H1 (cell line): ENCODE measurements around the gene NCL. TPM values are rescaled to one million over a fixed set of nuclear protein-coding genes. Genes with fewer than 3 reads are reported as not detected.
A peak's percentile ranks its signal among the peaks of the same experiment; 100 is the strongest.
"Not testable (repeated sequence)": the region's sequence is repeated elsewhere in the genome, so short reads cannot be mapped to it uniquely, and the experiment has no call there.

Experiments
- CTCF ChIA-PET: fragments of 300-600 bp; sonication (Branson Sonifier 250); formaldehyde crosslinking; loops from one replicate; lab custom pipeline; 2021; ENCODE audit not compliant: partially characterized antibody; lab: Charles Lee
- POLR2A ChIA-PET: fragments of 300-600 bp; sonication (Branson Sonifier 250); formaldehyde crosslinking; loops from one replicate; lab custom pipeline; 2021; ENCODE audit warnings: inconsistent platforms; ENCODE audit not compliant: partially characterized antibody; lab: Charles Lee
- DNase-seq, 2 experiments: peaks; one replicate each; pipeline versions ENCODE4 v3.0.0 to v3.0.0-alpha.2; 2010 to 2022; ENCODE audit warnings: low spot score in 2 of 2, low read depth in 1 of 2, mixed read lengths in 1 of 2
- FAIRE-seq: peaks from 2 replicates; lab custom pipeline; 2011; peaks lifted over from hg19 to GRCh38; lab: Jason Lieb, UNC
- H2AFZ ChIP-seq: 2 replicates; pipeline ENCODE4 v1.8.1; 2012; ENCODE audit warnings: low read length, inconsistent platforms
- H2AK5ac ChIP-seq: 2 replicates; pipeline ENCODE4 v1.6.1; 2013; ENCODE audit warnings: low read depth, low read length
- H2BK120ac ChIP-seq: replicated peaks from 2 replicates; pipeline ENCODE3; 2013; ENCODE audit warnings: low read depth, low read length, inconsistent platforms
- H2BK12ac ChIP-seq: 2 replicates; pipeline ENCODE4 v1.6.1; 2013; ENCODE audit warnings: low read depth, low read length
- H2BK15ac ChIP-seq: 2 replicates; pipeline ENCODE4 v1.6.1; 2013; ENCODE audit warnings: low read length
- H2BK20ac ChIP-seq: 2 replicates; pipeline ENCODE4 v1.6.1; 2013; ENCODE audit warnings: low read length
- H2BK5ac ChIP-seq: 2 replicates; pipeline ENCODE4 v1.6.1; 2013; ENCODE audit warnings: low read depth, low read length
- H3K14ac ChIP-seq: 2 replicates; pipeline ENCODE4 v1.6.1; 2013; ENCODE audit warnings: inconsistent platforms; ENCODE audit not compliant: insufficient read length
- H3K18ac ChIP-seq: 2 replicates; pipeline ENCODE4 v1.6.1; 2013; ENCODE audit warnings: low read length; ENCODE audit errors: extremely low read depth
- H3K23ac ChIP-seq: 2 replicates; pipeline ENCODE4 v1.6.1; 2013; ENCODE audit warnings: inconsistent platforms; ENCODE audit not compliant: insufficient read length
- H3K23me2 ChIP-seq: 2 replicates; pipeline ENCODE4 v1.6.1; 2013; ENCODE audit warnings: low read depth, low read length
- H3K27ac ChIP-seq: 2 replicates; pipeline ENCODE4 v1.6.1; 2011; ENCODE audit warnings: low read depth, low read length, inconsistent platforms
- H3K27me3 ChIP-seq, 4 experiments: replicated peaks in 1 of 4; 1 replicate in 1 of 4; 2 replicates in 3 of 4; pipeline versions ENCODE4 v1.6.1 to v1.8.1; 2011 to 2013; ENCODE audit warnings: low read length in 3 of 4, mild to moderate bottlenecking in 3 of 4, inconsistent platforms in 2 of 4, mixed read lengths in 2 of 4, moderate library complexity in 1 of 4; ENCODE audit not compliant: control insufficient read depth in 3 of 4, insufficient read depth in 3 of 4; ENCODE audit errors: extremely low read depth in 1 of 4
- H3K36me3 ChIP-seq, 4 experiments: 2 replicates each; pipeline versions ENCODE4 v1.6.1 to v1.8.1; 2011 to 2013; ENCODE audit warnings: mild to moderate bottlenecking in 4 of 4, low read length in 3 of 4, moderate library complexity in 2 of 4, control low read depth in 1 of 4, inconsistent platforms in 1 of 4; ENCODE audit not compliant: insufficient read depth in 4 of 4, control insufficient read depth in 2 of 4
- H3K4ac ChIP-seq: replicated peaks from 2 replicates; pipeline ENCODE3; 2013; ENCODE audit warnings: low read length, low read depth, mixed read lengths, inconsistent platforms; ENCODE audit not compliant: insufficient read length
- H3K4me1 ChIP-seq, 4 experiments: replicated peaks in 1 of 4; 1 replicate in 1 of 4; 2 replicates in 3 of 4; pipeline versions ENCODE4 v1.6.1 to v1.8.1; 2011 to 2013; ENCODE audit warnings: low read length in 3 of 4, inconsistent platforms in 2 of 4, mixed read lengths in 1 of 4; ENCODE audit not compliant: insufficient read depth in 4 of 4, control insufficient read depth in 3 of 4
- H3K4me2 ChIP-seq, 2 experiments: 2 replicates each; pipeline versions ENCODE4 v1.6.1 to v1.8.1; 2011 to 2013; ENCODE audit warnings: low read depth in 2 of 2, low read length in 2 of 2, control low read depth in 1 of 2, inconsistent platforms in 1 of 2, mild to moderate bottlenecking in 1 of 2; ENCODE audit not compliant: insufficient read depth in 1 of 2
- H3K4me3 ChIP-seq, 4 experiments: fragments of 200-600, 300-600 bp in 1 of 4; sonication (generic), shearing (Covaris generic), sonication (Bioruptor Twin) in 1 of 4; 2 replicates each; pipeline versions ENCODE4 v1.5.1 to v1.8.1; 2011 to 2016; ENCODE audit warnings: low read length in 4 of 4, low read depth in 3 of 4, control low read depth in 2 of 4, inconsistent platforms in 2 of 4, mild to moderate bottlenecking in 2 of 4, mixed read lengths in 1 of 4, moderate library complexity in 1 of 4; ENCODE audit not compliant: insufficient read depth in 2 of 4; ENCODE audit errors: extremely low read depth in 1 of 4
- H3K56ac ChIP-seq: replicated peaks from 2 replicates; pipeline ENCODE3; 2013; ENCODE audit warnings: low read depth, mild to moderate bottlenecking, mixed read lengths, low read length, inconsistent platforms; ENCODE audit not compliant: insufficient read length
- H3K79me1 ChIP-seq: 2 replicates; pipeline ENCODE4 v1.6.1; 2013; ENCODE audit warnings: low read depth, low read length, control low read depth
- H3K79me2 ChIP-seq, 2 experiments: 2 replicates each; pipeline versions ENCODE4 v1.6.1 to v1.8.1; 2012 to 2013; ENCODE audit warnings: low read length in 2 of 2, mild to moderate bottlenecking in 2 of 2, inconsistent platforms in 1 of 2; ENCODE audit not compliant: insufficient read depth in 2 of 2, control insufficient read depth in 1 of 2
- H3K9ac ChIP-seq, 4 experiments: replicated peaks in 1 of 4; 1 replicate in 1 of 4; 2 replicates in 3 of 4; pipeline versions ENCODE4 v1.6.1 to v1.8.1; 2011 to 2013; ENCODE audit warnings: low read depth in 3 of 4, low read length in 3 of 4, control low read depth in 2 of 4, mild to moderate bottlenecking in 2 of 4, moderate library complexity in 2 of 4, inconsistent platforms in 1 of 4; ENCODE audit errors: extremely low read depth in 1 of 4
- H3K9me3 ChIP-seq, 2 experiments: 2 replicates each; pipeline versions ENCODE4 v1.6.1 to v1.8.1; 2012 to 2013; ENCODE audit warnings: mild to moderate bottlenecking in 2 of 2, moderate library complexity in 2 of 2, control low read depth in 1 of 2, inconsistent platforms in 1 of 2, low read depth in 1 of 2, low read length in 1 of 2, mixed read lengths in 1 of 2; ENCODE audit not compliant: insufficient read depth in 2 of 2
- H4K20me1 ChIP-seq, 2 experiments: replicated peaks in 1 of 2; 2 replicates each; pipeline versions ENCODE3 to v1.8.1; 2011 to 2013; ENCODE audit warnings: inconsistent platforms in 2 of 2, low read length in 2 of 2, mild to moderate bottlenecking in 1 of 2; ENCODE audit not compliant: insufficient read depth in 2 of 2, control insufficient read depth in 1 of 2
- H4K5ac ChIP-seq: 2 replicates; pipeline ENCODE4 v1.6.1; 2013; ENCODE audit warnings: low read length, low read depth, mixed read lengths, inconsistent platforms; ENCODE audit not compliant: insufficient read length
- H4K8ac ChIP-seq: 2 replicates; pipeline ENCODE4 v1.8.0; 2013; ENCODE audit warnings: mild to moderate bottlenecking, moderate library complexity, low read length, inconsistent platforms; ENCODE audit not compliant: insufficient read depth; ENCODE audit errors: extremely low read depth
- H4K91ac ChIP-seq: replicated peaks from 2 replicates; pipeline ENCODE3; 2013; ENCODE audit warnings: low read length, mixed read lengths, inconsistent platforms; ENCODE audit not compliant: insufficient read length
- CTCF ChIP-seq, 3 experiments: IDR thresholded peaks; 1 replicate in 2 of 3; 2 replicates in 1 of 3; pipeline versions ENCODE4 v1.5.1 to v1.6.1; 2011; ENCODE audit warnings: low read length in 3 of 3, mild to moderate bottlenecking in 3 of 3, inconsistent platforms in 2 of 3, low read depth in 1 of 3, moderate library complexity in 1 of 3; ENCODE audit not compliant: insufficient read depth in 1 of 3; ENCODE audit errors: control extremely low read depth in 1 of 3
- RAD21 ChIP-seq, 2 experiments: IDR thresholded peaks in 1 of 2; conservative IDR thresholded peaks in 1 of 2; 2 replicates each; pipeline ENCODE4 v1.6.1; 2011; ENCODE audit warnings: low read depth in 2 of 2, low read length in 2 of 2, improper control_type of control experiment in 1 of 2, inconsistent platforms in 1 of 2, mild to moderate bottlenecking in 1 of 2, moderate library complexity in 1 of 2
- WGBS, 2 experiments: shearing (Covaris generic) in 1 of 2; methylation state at CpG; one replicate each; pipeline versions ENCODE4 v1.1.6 to v1.1.7; 2013 to 2015; ENCODE audit warnings: low lambda C conversion rate in 2 of 2, mixed read lengths in 2 of 2, inconsistent platforms in 1 of 2, low coverage in 1 of 2, missing lambda C conversion rate in 1 of 2; ENCODE audit not compliant: insufficient replicate concordance in 2 of 2, insufficient coverage in 1 of 2, insufficient read length in 1 of 2; ENCODE audit errors: extremely low coverage in 1 of 2, missing lambda C conversion rate in 1 of 2; 5-methylcytosine and 5-hydroxymethylcytosine counted together
- polyA plus RNA-seq, 7 experiments: library from polyadenylated mRNA; depleted of rRNA in 3 of 7; stranded (reverse) in 5 of 7; unstranded in 2 of 7; fragments of >200 nt in 5 of 7; fragments of 200-250 nt in 2 of 7; gene quantifications; 1 replicate in 5 of 7; 2 replicates in 1 of 7; 4 replicates in 1 of 7; pipeline versions ENCODE4 v1.2.1 to v1.2.3, GENCODE V29; 2011 to 2013; ENCODE audit warnings: missing spikeins in 2 of 7, mixed read lengths in 2 of 7
- total RNA-seq: library from RNA; stranded (reverse); fragmentation: NEBNext Ultra II Directional; extraction: Animal tissue kit (Norgen Biotek cat#: 25700); gene quantifications from 2 replicates; pipeline ENCODE4 v1.2.1, GENCODE V29; 2021

The NCL gene
- total and polyA plus RNA-seq, 2 of the 8 experiments (the other 6 are each of a cell fraction or from before 2014, with no cell fraction given): 61.2 to 1,478 TPM

GRCh38 chr2:231405601-231406367, 58.5 kb downstream of the NCL start:
- not testable (repeated sequence) for FAIRE-seq, H3K18ac ChIP-seq, H2BK120ac ChIP-seq, H2AK5ac ChIP-seq, H2BK20ac ChIP-seq, H3K14ac ChIP-seq, H3K23ac ChIP-seq, H3K23me2 ChIP-seq, H4K91ac ChIP-seq, H3K27me3 ChIP-seq, H2BK5ac ChIP-seq, H3K79me2 ChIP-seq, H3K4ac ChIP-seq, H4K20me1 ChIP-seq, H2AFZ ChIP-seq, H3K9me3 ChIP-seq, H3K9ac ChIP-seq, H3K56ac ChIP-seq, H3K4me2 ChIP-seq, H4K8ac ChIP-seq, H3K79me1 ChIP-seq, H3K36me3 ChIP-seq, H4K5ac ChIP-seq, H3K4me3 ChIP-seq
- peak in 1 of 2 experiments; percentile 59 for DNase-seq
- POLR2A ChIA-PET: interaction anchor here (0.9 to 20.1 kb wide), 4 partner anchors 9 to 59 kb away, joined by 4 to 235 read pairs (median 47); partner anchors contain the start of gene NCL
- Histone ChIP-seq H3K4me1 (peaks cover under 1 to 13% (median 8%) of the 10 kb centered on the region in 4 experiments), H2BK15ac (0 out of 2 replicates have a peak overlapping the region, but pooled peaks have one; percentile 92), H2BK12ac (peak overlapping the region; percentile 75; the same call in 1 of the 2 replicates), H3K27ac (0 out of 2 replicates have a peak overlapping the region, but pooled peaks have one; percentile 40)
- CTCF ChIA-PET: interaction anchor here (0.9 to 32.5 kb wide), 38 partner anchors 1 to 284 kb away, joined by 3 to 617 read pairs (median 6); partner anchors contain the start of gene B3GNT7
- WGBS, 2 experiments: 57% methylated on average over 16 of the region's 16 CpGs; no CpG with 5 or more reads in 1 of the 2 experiments
- TF ChIP-seq RAD21 (IDR thresholded peaks at IDR 0.05 in 1 of 2, conservative IDR thresholded peaks at IDR 0.05 in 1 of 2; ENCODE audit: low read depth in 2 of 2, low read length in 2 of 2) (peak; percentile 20 to 32; a peak in 2 of 4 replicates), CTCF (IDR thresholded peaks at IDR 0.05; ENCODE audit: control extremely low read depth in 1 of 3, insufficient read depth in 1 of 3, low read depth in 1 of 3, low read length in 3 of 3) (peak in 1 of 3 experiments; percentile 27; a peak in 2 of 4 replicates)
